Measurements from ENCODE around the gene NEK7. TPM values are rescaled to one million over a fixed set of nuclear protein-coding genes. Genes with fewer than 3 reads are reported as not detected.

Gene NEK7
- total and polyA plus RNA-seq, 2 donors (not counting 1 experiment from before 2014, with no cell fraction given) = 8.1 to 75.4 TPM

GRCh38 chr1:198291036-198291435 lies 134.2 kb downstream of the NEK7 start:
- Mint-ChIP-seq H3K27me3 (no peaks in the 10 kb centered on the region), H3K27ac (no peak overlapping the region), H3K4me1 (no peaks in the 10 kb centered on the region), H3K9me3 (ENCODE audit: insufficient read depth) (no peaks in the 10 kb centered on the region), H3K4me3 (no peak overlapping the region)
- Histone ChIP-seq H3K27me3 (replicated peaks in 1 of 4; ENCODE audit: control extremely low read depth in 1 of 4, control insufficient read depth in 3 of 4, insufficient read depth in 4 of 4, low read length in 3 of 4) (no peaks in the 10 kb centered on the region), H3K27ac (ENCODE audit: low read length in 2 of 2) (no peak overlapping the region), H2AFZ (ENCODE audit: insufficient read depth, low read depth, low read length, poor library complexity, severe bottlenecking) (no peak overlapping the region), H3K4me1 (ENCODE audit: control insufficient read depth in 2 of 2, insufficient read depth in 2 of 2, low read length in 2 of 2) (no peaks in the 10 kb centered on the region), H3K4me2 (replicated peaks; ENCODE audit: low read depth, low read length, poor library complexity, severe bottlenecking) (no peak overlapping the region), H3K4me3 (ENCODE audit: control extremely low read depth in 1 of 5, extremely low read depth in 1 of 5, insufficient read depth in 1 of 5, low read depth in 2 of 5, low read length in 4 of 5) (no peak overlapping the region), H3K9me3 (ENCODE audit: control extremely low read depth in 1 of 3, control insufficient read depth in 2 of 3, insufficient read depth in 1 of 3, low read length in 2 of 3) (no peaks in the 10 kb centered on the region), H3K36me3 (replicated peaks in 1 of 2; ENCODE audit: control extremely low read depth in 1 of 2, control insufficient read depth in 1 of 2, extremely low read depth in 1 of 2, insufficient read depth in 2 of 2, low read length in 1 of 2) (peaks cover 2 to 10% of the 10 kb centered on the region in 2 experiments), H3K79me2 (ENCODE audit: control insufficient read depth, insufficient read depth, low read length) (peaks cover 3% of the 10 kb centered on the region), H4K20me1 (ENCODE audit: control insufficient read depth, insufficient read depth, low read length, poor library complexity, severe bottlenecking) (no peaks in the 10 kb centered on the region), H3K9ac (ENCODE audit: low read length) (no peak overlapping the region)
- DNase-seq (no peak), ATAC-seq (ENCODE audit: low read depth) (no peak)
- ChIA-PET CTCF (no interaction called here), POLR2A (no interaction called here)
- intact Hi-C loops (cut with micrococcal nuclease) = no loop called here
- no peak for TF ChIP-seq CTCF (IDR thresholded peaks at IDR 0.05)
- no peak for TF ChIP-seq EZH2 (IDR thresholded peaks at IDR 0.05; ENCODE audit: borderline replicate concordance, insufficient read depth, low read depth, low read length, poor library complexity, severe bottlenecking)

- Mint-ChIP-seq H3K27me3 (no peaks in the 10 kb centered on the region), H3K9me3 (ENCODE audit: insufficient read depth) (no peaks in the 10 kb centered on the region), H3K27ac (no peak overlapping the region), H3K4me1 (no peaks in the 10 kb centered on the region), H3K4me3 (no peak overlapping the region)
- H3K4me1 ChIP-seq (ENCODE audit: control insufficient read depth in 2 of 2, insufficient read depth in 2 of 2, low read length in 2 of 2) = no peaks in the 10 kb centered on the region
- H2AFZ ChIP-seq (ENCODE audit: insufficient read depth, low read depth, low read length, poor library complexity, severe bottlenecking) = no peak overlapping the region
- no peaks in the 10 kb centered on the region for H3K27me3 ChIP-seq (replicated peaks in 1 of 4; ENCODE audit: control extremely low read depth in 1 of 4, control insufficient read depth in 3 of 4, insufficient read depth in 4 of 4, low read length in 3 of 4)
- no peak overlapping the region for H3K4me3 ChIP-seq (ENCODE audit: control extremely low read depth in 1 of 5, extremely low read depth in 1 of 5, insufficient read depth in 1 of 5, low read depth in 2 of 5, low read length in 4 of 5)
- CTCF ChIA-PET = no interaction called here
- peaks cover 3% of the 10 kb centered on the region for H3K79me2 ChIP-seq (ENCODE audit: control insufficient read depth, insufficient read depth, low read length)
- POLR2A ChIA-PET = no interaction called here
- no peak overlapping the region for H3K9ac ChIP-seq (ENCODE audit: low read length)
- intact Hi-C loops (cut with micrococcal nuclease) = no loop called here
- DNase-seq (no peak), ATAC-seq (ENCODE audit: low read depth) (no peak)
- H3K9me3 ChIP-seq (ENCODE audit: control extremely low read depth in 1 of 3, control insufficient read depth in 2 of 3, insufficient read depth in 1 of 3, low read length in 2 of 3) = no peaks in the 10 kb centered on the region
- TF ChIP-seq CTCF (IDR thresholded peaks at IDR 0.05) (no peak), EZH2 (IDR thresholded peaks at IDR 0.05; ENCODE audit: borderline replicate concordance, insufficient read depth, low read depth, low read length, poor library complexity, severe bottlenecking) (no peak)
- H3K27ac ChIP-seq (ENCODE audit: low read length in 2 of 2) = no peak overlapping the region
- no peaks in the 10 kb centered on the region for H4K20me1 ChIP-seq (ENCODE audit: control insufficient read depth, insufficient read depth, low read length, poor library complexity, severe bottlenecking)
- peaks cover 4 to 9% of the 10 kb centered on the region in 2 experiments for H3K36me3 ChIP-seq (replicated peaks in 1 of 2; ENCODE audit: control extremely low read depth in 1 of 2, control insufficient read depth in 1 of 2, extremely low read depth in 1 of 2, insufficient read depth in 2 of 2, low read length in 1 of 2)
- H3K4me2 ChIP-seq (replicated peaks; ENCODE audit: low read depth, low read length, poor library complexity, severe bottlenecking) = no peak overlapping the region
Observed at GRCh38 chr1:198291924-198292323, 135.1 kb downstream of the NEK7 start.

All from B cell (primary cell).